Transverse colon (tissue), 4 donors: ENCODE measurements around the gene SELENOI.

Experiments
- CTCF ChIP-seq, 5 experiments: fragments of 200-600 bp in 3 of 5; fragments of 450-650 bp in 2 of 5; sonication (generic) in 3 of 5; IDR thresholded peaks; 1 replicate in 2 of 5; 2 replicates in 3 of 5; pipeline ENCODE4 v1.5.1; 2016 to 2017; ENCODE audit warnings: antibody characterized with exemption in 5 of 5, inconsistent platforms in 3 of 5, mild to moderate bottlenecking in 2 of 5, moderate library complexity in 1 of 5
- EP300 ChIP-seq: sonication (generic); formaldehyde crosslinking; IDR thresholded peaks from one replicate; pipeline ENCODE4 v1.6.1; 2017; ENCODE audit warnings: antibody characterized with exemption, low read depth
- POLR2AphosphoS5 ChIP-seq, 3 donors: sonication (generic); formaldehyde crosslinking; IDR thresholded peaks; one replicate each; pipeline ENCODE4 v1.6.1; 2016; ENCODE audit warnings: antibody characterized with exemption in 3 of 3

DNA sequence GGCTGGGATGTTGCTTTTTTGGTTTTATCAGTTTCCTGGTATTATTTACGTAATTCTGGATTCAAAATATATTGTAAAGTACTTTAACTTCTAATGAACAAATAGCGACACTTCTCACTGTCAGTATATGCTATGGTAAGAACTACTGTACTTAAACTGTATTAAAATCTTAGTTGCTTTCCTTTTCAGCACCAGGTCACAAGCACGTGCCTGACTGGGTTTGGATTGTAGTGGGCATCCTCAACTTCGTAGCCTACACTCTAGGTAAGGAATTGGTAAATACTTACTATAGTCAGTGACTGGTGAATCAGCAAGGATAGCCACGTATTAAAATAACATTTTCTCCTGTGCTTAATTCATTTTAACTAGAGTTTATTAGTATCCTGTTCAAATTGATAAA is 21.0 kb downstream of the SELENOI start:
- TF ChIP-seq POLR2AphosphoS5 (IDR thresholded peaks at IDR 0.05) = no peak
- no peak for TF ChIP-seq CTCF (IDR thresholded peaks at IDR 0.05)
- no peak for TF ChIP-seq EP300
